Smooth muscle cell of the brain vasculature (primary cell): ENCODE measurements around the gene CEACAM4.

Source experiments
- DNase-seq: peaks from one replicate; pipeline ENCODE4 v3.0.0-alpha.2; 2012; ENCODE audit warnings: low read depth, low spot score

The CEACAM4 gene

DNA sequence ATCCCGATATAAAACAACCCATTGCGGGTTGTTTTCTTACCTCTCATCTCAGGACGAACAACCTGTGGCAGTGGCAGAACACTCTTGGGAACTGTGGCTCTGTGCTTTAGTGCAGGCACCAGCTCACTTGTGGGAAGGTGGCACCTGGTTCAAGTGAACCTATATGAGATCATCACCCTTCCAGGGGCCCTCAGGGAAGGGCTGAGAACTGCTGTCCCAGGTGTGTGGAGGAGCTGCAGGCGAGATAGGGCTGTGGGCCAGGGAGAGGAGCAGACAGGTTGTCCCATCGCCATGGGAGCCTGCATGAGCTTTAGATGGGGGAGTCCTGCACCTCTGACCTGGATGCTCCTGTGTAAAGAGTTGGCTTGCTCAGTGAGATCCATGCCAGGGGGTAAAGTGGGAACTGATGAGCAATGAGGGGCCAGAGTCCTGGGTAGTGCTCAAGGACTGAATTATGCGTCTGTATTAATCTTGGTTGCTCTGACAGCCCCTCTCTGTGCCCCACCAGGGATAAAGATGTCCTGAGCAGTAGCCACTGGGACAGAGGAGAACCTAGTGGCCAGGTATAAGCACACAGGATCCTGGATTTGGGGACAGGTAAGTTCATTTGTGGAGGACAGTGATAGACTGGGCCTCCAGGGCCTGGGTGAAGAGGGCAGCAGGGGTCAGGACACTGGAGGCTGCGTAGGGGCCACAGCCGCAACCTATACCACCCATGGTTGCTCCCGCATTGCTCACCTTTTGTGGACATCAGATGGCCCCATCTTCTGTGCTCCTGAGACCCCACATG is 8.7 kb downstream of the CEACAM4 start:
- no peak for DNase-seq

DNA sequence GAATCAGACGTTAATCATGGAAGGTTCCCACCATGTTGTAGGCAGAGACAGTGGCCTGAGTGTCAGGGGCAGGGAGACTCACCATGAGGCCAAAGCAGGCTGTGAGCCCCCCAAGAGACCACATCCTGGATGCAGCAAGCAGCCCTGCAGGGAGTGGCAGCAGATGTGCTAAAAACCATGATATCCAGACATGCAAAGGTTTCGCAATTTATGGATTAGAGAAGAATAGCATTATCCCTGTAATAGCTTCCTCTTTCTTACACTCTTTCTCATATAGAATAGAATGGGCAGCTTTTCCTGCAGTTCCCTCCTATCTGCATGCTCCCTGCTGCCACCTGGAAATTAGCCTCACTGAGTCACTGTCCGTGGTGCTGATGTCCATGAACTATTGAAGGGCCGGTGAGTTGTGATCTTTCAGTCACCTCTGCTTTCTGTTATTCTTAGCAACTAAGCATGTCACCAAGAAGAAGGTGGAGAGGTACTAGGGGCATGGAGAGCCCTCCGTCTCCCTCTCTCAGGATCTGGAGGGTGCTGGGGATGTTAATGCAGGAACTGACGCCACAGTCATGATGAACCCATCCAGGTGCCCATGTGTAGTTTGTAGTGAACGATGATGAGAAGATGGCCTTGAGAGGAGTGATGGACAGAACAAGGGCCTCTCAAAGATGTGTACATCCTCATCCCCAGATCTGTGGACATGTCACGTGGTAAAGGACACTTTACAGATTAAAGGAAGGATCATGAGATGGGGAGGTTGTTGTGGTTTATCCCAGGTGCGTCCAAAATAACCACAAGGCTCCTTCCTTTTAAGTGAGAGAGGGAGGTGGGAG is 9.9 kb downstream of the CEACAM4 start:
- DNase-seq, result peak; percentile 1

DNA sequence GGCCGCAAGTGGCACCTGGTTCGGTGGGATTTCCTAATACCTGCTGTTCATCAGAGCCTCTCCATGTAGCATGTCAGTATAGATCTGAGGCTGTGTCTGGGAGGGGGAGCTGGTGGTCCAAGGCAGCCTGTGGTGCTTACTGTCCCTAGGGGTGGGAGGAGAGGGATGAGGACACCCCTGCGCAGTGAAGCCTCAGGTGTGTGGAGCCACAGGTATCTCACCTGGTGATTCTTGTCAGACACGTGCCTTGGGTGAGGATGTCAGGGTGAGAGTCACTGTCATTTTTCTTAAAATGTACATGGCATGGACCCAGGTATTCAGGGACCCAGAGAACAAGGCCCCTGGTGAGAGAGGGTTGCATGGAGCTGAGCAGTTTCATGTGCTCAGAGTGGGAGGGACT is 11.7 kb downstream of the CEACAM4 start:
- DNase-seq, result no peak

DNA sequence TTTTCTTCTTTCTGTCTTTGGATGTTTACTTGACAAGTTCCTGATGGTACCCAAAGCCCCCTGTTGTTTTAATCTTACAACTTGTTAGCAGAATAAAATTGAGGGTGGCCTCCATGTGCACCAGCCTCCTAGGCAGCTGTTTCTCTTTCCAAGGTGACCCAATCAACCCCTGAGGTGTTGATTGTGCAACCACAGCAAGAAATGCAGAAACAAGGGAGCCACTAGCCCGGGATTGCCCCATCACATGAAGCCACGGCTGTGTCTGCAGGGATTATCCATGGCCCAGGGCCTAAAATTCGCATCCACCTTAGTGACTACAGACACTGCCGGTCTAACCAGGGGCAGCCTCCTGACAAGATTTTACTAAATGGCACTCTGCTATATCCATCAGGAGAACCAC is 14.4 kb downstream of the CEACAM4 start:
- DNase-seq, result no peak

DNA sequence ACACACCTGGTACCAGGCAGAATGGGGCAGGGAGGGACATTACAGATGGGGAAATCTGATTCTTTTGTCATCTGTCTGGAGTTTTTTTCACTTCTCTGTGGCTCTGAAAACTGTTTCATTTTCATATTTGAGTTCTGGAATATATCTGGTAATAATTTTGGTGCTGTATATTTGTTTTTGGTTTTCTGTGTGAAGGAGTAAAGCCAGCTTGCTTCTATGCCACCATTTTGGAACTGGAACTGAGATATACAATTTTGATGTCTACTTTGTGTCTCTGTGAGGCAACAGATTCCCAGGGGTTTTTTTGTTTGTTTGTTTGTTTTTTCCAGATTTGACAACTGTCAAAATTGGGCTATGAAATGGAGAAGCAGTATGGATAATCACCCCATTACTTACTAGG is 16.1 kb downstream of the CEACAM4 start:
- DNase-seq, result no peak

DNA sequence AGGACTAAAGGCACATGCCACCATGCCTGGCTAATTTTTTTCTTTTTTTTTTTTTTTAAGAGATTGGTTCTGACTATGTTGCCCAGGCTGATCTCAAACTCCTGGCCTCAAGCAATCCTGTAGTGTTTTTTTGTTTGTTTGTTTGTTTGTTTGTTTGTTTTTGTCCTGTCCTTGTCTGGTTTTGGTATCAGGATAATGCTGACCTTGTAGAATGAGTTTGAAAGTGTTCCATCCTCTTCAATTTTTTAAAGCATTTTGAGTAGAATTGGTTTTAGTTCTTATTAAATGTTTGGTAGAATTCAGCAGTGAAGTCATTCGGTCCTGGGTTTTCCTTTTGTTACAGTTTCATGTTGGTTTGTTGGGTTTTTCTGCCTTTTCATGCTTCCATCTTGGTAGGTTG is 19.2 kb downstream of the CEACAM4 start:
- DNase-seq, result no peak

DNA sequence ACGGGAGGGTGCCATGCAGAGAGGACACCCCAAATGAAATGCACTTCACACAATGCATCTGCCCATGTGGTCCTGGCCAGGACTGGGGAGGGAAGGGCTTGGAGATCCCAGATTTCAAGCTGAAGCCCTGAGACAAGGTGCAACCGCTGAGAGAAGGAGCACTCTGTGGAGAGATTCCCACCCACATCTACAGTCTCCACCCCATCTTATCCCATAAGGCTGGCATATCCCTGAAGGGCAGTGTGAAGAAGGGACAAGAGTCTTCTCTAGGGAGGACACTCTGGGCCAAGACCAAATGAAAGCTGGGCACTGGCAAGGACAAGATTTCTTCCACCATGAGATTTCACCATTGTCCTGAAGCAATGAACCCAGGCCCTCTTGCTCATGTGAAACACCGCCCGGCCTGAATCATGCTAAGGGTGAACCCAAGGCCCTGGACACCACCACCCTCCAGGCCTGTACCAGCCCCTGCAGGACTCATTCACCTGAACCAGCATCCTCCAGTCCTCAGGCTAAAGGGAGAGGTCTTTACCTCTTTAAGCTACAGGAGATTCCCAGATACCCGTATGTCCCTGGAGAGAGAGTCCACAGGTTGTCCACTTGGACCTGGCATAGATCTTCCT is 20.5 kb downstream of the CEACAM4 start:
- DNase-seq, result no peak

DNA sequence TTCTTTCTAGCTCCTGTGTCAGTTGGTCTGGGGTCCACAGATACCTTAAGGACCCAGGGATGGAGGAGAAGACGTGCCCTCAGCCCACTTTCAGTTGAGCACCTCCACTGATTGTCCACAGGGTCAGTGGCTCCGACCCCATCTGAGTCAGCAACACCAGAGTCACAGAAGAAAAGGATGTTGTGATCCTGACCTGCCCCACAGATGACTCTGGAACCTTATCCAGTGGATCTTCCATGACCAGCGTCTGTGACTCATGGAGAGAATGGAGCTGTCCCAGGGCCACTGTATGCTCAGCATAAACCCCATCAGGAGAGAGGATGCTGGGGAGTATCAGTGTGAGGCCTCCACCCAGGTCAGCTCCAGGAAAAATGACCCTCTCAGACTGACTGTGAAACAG is 22.0 kb downstream of the CEACAM4 start:
- no peak for DNase-seq

DNA sequence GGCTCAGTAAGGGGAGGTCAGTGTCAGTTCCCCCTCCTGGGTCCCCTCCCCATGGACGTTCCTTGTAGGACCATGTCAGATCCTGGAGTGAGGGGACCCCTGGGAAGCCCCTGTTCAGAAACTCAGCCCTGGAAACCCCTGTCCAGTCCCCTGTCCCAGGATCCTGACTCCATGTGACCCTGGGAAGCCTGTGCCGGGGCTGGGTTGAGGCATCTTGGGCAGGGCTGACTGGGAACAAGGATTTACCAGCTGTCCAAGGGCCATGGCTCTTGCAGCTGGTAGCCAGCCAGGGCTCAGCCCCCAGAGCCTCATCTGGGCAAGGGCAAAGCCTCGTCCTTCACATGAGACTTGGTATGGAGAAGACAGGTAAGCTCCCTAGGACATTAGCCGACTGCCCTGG is 25.1 kb downstream of the CEACAM4 start:
- DNase-seq, result no peak

DNA sequence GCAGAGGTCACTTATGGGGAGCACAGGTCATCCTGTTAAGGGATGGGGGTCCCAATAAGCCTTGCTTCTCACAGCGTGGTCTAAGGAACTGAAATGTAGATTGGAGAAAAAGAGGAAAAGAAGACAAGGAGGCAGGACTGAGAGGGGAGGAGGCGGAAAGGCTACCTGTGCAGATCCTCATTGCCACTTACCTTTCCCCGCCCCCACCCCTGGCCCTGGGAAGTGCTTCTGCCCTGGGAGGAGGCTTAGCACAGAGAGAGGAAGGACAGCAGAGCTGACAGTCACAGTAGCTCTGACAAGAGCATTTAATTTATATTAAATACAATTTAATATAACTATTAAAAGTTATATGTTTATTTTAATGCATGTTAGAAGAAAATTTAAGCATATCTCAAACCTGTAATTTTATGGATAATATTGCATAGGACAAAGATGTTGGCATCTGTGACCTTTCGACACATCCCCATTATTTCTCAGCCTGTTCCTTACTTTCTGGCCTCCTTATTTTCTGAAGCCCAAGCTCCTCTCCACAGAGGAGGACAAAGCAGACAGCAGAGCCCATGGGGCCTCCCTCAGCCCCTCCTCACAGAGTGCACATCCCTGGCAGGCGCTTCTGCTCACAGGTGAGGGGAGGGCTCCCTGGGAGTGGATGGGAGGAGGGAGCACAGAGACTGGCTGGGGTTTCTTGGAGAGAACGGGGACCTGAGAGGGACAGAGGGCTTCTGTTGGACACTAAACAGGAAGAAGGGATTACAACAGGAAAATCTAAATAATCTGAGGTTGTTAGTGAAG is 27.5 kb downstream of the CEACAM4 start:
- DNase-seq, result no peak

DNA sequence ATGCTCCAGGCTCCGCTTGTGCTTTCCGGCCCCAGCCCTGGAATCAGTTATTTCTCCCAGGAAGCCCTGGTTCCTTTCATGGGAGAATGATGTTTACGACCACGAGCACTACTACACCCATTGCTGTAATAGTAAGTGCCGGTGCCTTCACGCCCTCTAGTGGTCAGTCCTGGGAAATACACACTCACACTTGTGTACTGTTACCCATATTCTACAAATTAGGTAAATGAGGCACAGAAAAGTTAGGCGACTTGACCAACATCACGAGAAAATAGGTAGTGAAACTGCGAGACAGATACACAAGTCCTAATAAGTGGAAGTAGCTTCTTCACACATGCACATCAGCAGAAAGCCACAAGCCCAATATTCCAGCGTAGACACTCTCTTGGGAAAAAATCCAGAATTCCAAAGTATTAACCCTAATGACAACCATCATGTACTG is 29.3 kb downstream of the CEACAM4 start:
- DNase-seq, result peak; percentile 21

DNA sequence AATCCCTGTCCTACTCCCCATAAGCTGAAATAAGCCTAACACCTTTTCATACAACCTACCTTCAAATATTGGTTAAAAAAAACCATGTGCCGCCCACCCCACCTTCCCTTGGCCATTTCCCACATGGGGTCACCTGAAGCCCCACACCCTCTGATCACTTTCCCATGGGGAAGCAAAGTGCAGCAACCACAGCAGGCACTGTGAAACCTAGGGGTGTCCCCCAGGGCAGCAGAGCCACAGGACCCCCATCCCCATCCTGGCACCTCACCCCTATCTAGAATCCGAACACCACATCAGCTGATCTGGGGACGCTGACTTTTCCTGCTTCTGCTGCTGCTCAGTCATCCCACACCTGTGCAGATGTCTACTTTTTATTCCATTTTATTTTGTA is 31.0 kb downstream of the CEACAM4 start:
- DNase-seq, result no peak

DNA sequence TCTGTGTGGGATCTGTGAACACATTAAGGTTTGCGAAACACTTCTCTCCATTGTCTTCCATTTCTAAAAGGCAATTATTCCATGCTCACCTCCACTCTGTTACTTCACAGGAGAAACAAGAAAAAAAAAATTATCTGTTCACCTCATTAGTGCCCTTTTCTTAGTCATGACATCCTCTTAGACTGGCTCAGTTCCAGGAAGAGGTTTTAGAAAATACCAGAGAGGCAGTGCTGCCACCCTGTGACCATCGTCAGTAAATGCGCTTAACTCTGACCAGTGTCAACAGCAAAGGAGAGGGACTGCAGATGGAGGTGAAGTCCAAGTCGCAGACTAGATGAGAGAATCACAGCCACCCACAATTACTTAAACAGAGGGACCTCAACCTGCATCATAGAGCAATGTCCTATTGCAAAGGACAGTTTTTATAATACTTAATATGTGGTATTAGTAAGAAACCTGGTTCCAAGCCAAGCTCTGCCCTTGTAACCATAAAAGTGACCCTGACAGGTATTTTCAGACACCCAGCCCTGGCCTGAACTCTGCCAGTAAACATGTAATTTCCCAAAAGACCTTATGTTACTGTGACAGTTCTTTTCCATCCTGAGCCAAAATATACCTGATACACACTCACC is 31.5 kb downstream of the CEACAM4 start:
- DNase-seq, result peak; percentile 26

DNA sequence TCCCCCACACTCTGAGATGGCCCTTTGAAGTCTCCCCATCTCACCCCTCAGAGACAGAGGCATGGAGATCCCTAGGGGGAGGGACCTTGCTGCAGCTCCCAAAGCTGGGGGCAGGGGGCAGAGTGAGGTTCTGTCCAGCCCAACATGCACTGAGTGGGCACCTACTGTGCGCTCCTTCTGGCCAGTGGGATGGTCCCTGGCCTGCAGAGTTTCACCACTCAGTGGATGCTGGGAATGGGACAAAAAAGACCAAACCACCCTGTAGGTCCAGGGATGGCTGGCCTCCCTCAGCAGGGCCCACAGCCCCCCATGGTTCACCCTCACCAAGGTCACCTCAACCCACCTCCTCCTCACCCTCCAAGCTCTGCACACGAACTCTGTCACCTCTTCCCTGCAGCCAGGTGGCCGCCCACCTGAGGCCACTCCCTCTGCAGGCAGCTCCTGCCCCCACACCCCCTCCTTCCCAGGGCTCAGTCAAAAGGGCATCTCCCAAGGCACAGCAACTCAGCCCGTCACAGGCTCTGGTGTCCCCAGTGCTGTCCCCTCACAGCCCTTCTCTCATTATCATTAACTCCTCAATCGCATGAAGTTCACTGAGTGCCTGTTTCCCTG is 34.8 kb downstream of the CEACAM4 start:
- DNase-seq, result no peak

DNA sequence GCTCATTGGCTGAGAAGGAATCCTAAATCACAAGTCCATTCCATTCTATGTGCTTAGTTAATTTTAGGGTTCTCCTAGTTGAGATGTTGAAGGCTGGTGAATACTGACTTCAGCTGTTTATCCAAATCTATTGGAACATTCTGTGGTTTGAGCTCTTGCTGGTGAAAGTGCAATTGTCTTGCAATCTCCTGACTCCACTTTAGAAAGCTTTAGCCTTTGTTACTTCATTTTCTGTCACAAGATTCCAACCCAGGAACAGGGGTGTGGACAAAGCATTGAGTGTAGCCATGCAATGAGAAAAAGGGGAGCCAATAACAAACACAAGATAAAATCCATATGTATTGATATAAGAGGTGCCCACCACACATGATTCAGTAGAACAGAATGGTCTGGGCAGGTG is 35.9 kb downstream of the CEACAM4 start:
- DNase-seq, result no peak

DNA sequence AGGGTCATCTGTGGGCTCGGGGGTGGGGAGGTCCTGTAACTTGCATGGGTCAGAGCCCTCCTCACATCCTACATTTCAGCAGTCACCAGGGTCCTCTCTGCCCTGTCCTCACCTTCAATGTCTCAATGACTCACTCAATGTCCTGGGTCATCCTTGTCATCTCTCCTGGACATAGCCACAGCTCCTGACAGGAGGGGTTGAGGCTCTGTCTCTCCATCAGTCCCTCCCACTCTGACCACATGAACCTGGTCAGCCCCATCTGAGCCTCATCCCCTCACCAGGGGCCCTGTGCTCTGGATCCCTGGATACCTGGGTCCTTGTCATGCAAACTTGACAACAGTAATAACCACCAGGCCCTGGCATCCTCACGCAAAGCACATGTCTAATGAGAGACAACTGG is 37.5 kb downstream of the CEACAM4 start:
- DNase-seq, result no peak

DNA sequence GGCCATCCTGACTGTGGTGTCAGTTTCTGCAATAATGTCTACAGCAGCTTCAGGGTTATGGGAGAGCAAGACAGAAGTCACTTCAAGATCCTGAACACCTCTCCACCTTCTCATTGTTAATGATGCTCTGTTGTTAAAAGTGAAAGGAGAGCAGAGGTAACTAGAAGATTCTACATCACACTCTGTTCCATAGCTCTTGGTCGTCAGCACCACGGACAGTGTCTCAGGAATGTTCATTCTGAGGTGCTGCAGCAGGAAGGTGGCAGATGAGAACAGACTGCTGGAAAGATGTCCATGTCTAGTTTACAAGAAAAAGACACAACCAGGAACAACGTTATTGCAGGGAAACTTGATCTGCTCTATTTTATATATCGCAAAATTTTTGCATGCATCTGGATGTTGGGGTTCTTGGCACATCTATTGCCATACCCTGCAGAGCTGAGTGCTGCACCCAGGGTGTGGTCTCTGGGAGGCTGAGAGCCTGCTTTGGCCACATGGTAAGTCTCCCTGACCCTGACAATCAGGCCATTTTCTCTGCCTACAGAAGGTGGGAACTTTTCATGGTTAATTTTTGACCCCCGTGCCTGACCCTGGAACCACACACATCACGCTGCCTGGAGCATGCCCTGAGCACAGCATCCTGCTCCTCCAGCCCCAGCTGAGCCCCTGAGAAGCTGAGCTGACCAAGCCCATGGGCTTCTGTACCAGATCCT is 38.2 kb downstream of the CEACAM4 start:
- no peak for DNase-seq

DNA sequence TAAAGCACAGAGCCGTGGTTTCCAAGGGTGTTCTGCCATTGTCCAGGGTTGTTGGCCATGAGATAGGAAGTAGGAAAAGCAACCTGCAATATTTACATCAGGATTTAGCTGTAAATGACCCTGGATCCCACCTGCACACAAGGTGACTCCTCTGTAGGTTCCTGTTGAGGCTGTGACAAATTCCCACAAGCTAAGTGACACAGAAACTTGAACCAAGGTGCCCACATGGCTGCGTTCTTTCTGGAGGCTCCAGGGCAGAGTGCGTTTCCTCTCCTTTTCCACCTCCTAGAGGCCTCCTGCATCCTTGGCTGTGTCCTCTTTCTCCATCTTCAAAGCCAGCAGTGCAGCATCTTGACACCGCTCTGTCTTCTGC is 39.0 kb downstream of the CEACAM4 start:
- no peak for DNase-seq

DNA sequence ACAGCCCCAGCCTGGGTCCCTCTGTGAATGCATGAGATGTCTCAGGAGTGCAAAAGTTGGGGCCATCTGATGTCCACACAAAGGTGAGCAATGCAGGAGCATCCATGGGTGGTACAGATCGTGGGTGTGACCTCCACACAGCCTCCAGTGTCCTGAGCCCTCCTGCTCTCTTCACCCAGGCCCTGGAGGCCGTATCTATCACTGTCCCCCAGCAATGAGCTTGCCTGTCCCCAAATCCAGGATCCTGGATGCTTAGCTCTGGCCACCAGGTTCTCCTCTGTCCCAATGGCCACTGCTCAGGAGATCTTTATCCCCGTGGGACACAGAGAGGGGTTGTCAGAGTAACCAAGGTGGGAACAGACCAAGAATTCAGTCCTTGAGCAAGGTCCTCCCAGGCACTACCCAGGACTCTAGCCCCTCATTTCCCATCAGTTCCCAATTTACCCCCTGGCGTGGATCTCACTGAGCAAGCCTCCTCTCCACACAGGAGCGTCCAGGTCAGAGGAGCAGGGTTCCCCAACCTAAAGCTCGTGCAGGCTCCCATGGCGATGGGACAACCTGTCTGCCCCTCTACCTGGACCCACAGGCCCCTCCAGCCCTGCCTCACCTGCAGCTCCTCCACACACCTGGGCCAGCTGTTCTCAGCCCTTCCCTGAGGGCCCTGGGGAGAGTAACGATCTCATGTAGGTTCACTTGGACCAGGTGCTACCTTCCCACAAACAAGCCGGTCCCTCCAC is 39.6 kb downstream of the CEACAM4 start:
- DNase-seq, result no peak

DNA sequence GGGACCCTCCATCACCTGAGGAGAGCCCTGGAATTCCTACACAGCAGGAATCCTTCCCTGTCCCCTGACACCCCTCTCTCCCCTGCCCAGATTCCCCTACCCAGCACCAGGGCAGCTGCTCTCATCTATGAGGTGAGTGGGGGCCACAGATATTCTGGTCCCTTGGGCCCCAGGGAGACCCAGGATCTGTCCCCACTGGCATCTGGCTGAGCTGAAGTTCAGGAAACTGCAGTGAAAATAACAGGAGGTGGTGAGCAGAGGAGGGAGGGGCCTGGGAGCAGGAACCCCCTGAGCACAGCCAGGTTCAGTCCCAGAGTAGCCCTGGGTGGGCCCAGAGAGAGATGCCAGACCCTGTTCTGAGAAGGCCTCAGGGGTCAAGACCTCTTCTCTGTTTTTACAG is 40.8 kb downstream of the CEACAM4 start:
- no peak for DNase-seq
